Suprapubic skin (tissue), 4 donors: Measurements from ENCODE around the gene HOXA9. TPM values are rescaled to one million over a fixed set of nuclear protein-coding genes. Genes with fewer than 3 reads are reported as not detected.

Source experiments
- DNase-seq, 2 donors: peaks; one replicate each; pipeline ENCODE4 v3.0.0-alpha.2; 2019; ENCODE audit warnings: low spot score in 2 of 2
- H3K27ac ChIP-seq: fragments of 200-600 bp; sonication (generic); one replicate; pipeline ENCODE4 v1.5.1; 2019
- H3K27me3 ChIP-seq: fragments of 200-600 bp; sonication (generic); one replicate; pipeline ENCODE4 v1.5.1; 2019
- H3K36me3 ChIP-seq: fragments of 200-600 bp; sonication (generic); one replicate; pipeline ENCODE4 v1.5.1; 2019
- H3K4me1 ChIP-seq: fragments of 200-600 bp; sonication (generic); one replicate; pipeline ENCODE4 v1.5.1; 2019
- H3K4me3 ChIP-seq: fragments of 200-600 bp; sonication (generic); one replicate; pipeline ENCODE4 v1.5.1; 2019; ENCODE audit warnings: mild to moderate bottlenecking
- H3K9me3 ChIP-seq: fragments of 200-600 bp; sonication (generic); one replicate; pipeline ENCODE4 v1.5.1; 2019
- CTCF ChIP-seq, 2 donors: fragments of 200-600 bp in 1 of 2; fragments of 450-650 bp in 1 of 2; sonication (generic) in 1 of 2; IDR thresholded peaks; one replicate each; pipeline ENCODE4 v1.5.1; 2016 to 2019; ENCODE audit warnings: antibody characterized with exemption in 2 of 2, mild to moderate bottlenecking in 1 of 2, moderate library complexity in 1 of 2
- EP300 ChIP-seq: sonication (generic); formaldehyde crosslinking; IDR thresholded peaks from one replicate; pipeline ENCODE4 v1.6.1; 2017; ENCODE audit warnings: antibody characterized with exemption
- POLR2A ChIP-seq, 2 donors: fragments of 450-650 bp; IDR thresholded peaks; one replicate each; pipeline ENCODE4 v1.6.1; 2017; ENCODE audit warnings: antibody characterized with exemption in 2 of 2, mild to moderate bottlenecking in 2 of 2, moderate library complexity in 2 of 2
- POLR2AphosphoS5 ChIP-seq, 3 donors: sonication (generic); formaldehyde crosslinking; IDR thresholded peaks; one replicate each; pipeline ENCODE4 v1.6.1; 2017; ENCODE audit warnings: antibody characterized with exemption in 3 of 3
- WGBS: methylation state at CpG from one replicate; pipeline ENCODE4 v1.1.5; 2018; 5-methylcytosine and 5-hydroxymethylcytosine counted together
- total RNA-seq, 4 donors: library from RNA; depleted of rRNA; stranded (reverse); fragments of >200 nt; gene quantifications; one replicate each; pipeline ENCODE4 v1.1.0, GENCODE V29; 2016

Gene HOXA9
- total RNA-seq, 4 donors from 2014 or later, result 26.7 to 64.8 (median 48.7) TPM

GRCh38 chr7:27172823-27173510 is 7.6 kb upstream of the HOXA9 start:
- H3K4me3 ChIP-seq, result peak overlapping the region; percentile 84
- 4% methylated on average over 21 of the region's 58 CpGs for WGBS
- H3K27ac ChIP-seq, result peak overlapping the region; percentile 94
- no peaks in the 10 kb centered on the region for H3K9me3 ChIP-seq
- H3K27me3 ChIP-seq, result peaks cover 11% of the 10 kb centered on the region
- peaks cover 76% of the 10 kb centered on the region for H3K4me1 ChIP-seq
- H3K36me3 ChIP-seq, result no peaks in the 10 kb centered on the region
- no peak for TF ChIP-seq POLR2AphosphoS5 (IDR thresholded peaks at IDR 0.05)
- no peak for TF ChIP-seq POLR2A (IDR thresholded peaks at IDR 0.05)
- no peak for TF ChIP-seq EP300
- no peak for TF ChIP-seq CTCF (IDR thresholded peaks at IDR 0.05)
- DNase-seq, result peak; percentile 85 to 89

DNA sequence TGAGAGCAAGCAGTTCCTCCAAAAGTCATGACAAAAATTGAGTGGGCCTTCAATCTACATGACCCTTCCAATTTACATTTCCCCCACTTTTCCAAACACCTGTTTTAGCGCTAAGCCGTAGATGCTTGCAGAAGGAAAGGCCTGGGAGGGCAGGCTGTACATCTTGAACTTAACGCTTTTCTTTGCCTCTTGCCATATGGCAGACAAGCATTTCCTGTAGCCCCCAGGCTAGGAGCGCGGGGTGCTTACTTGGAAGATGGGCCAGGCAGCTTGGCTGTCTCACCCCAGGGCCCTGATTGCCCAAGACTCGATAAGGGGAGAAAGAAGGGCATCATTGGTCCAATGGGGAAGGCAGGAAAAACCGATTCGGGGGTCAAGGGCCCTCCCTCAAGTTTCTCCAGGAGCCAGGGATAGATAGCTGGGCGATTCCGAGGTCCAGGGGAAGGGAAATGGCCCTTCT is 7.0 kb upstream of the HOXA9 start:
- Histone ChIP-seq H3K36me3 (no peaks in the 10 kb centered on the region), H3K27me3 (peaks cover 13% of the 10 kb centered on the region), H3K27ac (peak overlapping the region; percentile 94), H3K9me3 (no peaks in the 10 kb centered on the region), H3K4me3 (peak overlapping the region; percentile 84), H3K4me1 (peaks cover 82% of the 10 kb centered on the region)
- 25% methylated on average over 10 of the region's 10 CpGs for WGBS
- no peak for TF ChIP-seq POLR2A (IDR thresholded peaks at IDR 0.05)
- TF ChIP-seq CTCF (IDR thresholded peaks at IDR 0.05), result no peak
- DNase-seq, result peak; percentile 74 to 79

DNA sequence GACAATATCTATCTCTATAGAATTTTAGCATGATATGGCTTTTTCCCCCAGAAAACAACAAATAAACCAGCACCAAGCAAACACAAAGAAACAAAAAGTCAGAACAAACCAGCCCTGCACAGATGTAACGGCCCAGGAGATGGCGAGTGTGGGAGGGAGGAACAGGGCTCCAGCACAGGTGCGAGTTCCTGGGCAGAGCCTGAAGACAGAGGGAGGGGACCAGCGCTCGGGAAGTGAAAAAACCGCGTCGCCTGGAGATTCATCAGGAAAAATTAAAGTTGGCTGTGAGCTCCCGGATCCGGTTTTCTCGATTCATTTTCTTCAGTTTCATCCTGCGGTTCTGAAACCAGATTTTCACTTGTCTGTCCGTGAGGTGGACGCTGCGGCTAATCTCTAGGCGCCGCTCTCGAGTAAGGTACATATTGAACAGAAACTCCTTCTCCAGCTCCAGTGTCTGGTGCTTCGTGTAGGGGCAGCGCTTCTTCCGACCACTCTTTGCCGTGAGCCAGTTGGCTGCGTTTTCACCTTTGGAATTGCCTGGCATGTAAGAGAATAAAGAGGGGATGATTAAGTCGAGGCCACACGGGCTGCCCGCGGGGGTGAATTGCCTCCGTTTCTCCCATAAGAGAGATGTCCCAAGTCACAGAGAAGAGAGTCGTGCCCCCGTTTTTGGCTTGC is 6.4 kb upstream of the HOXA9 start:
- no peak for TF ChIP-seq POLR2A (IDR thresholded peaks at IDR 0.05)
- no peak for TF ChIP-seq CTCF (IDR thresholded peaks at IDR 0.05)
- no peak for TF ChIP-seq POLR2AphosphoS5 (IDR thresholded peaks at IDR 0.05)
- no peak for TF ChIP-seq EP300
- Histone ChIP-seq H3K27ac (peak overlapping the region; percentile 94), H3K9me3 (no peaks in the 10 kb centered on the region), H3K27me3 (peaks cover 16% of the 10 kb centered on the region), H3K4me1 (peaks cover 85% of the 10 kb centered on the region), H3K36me3 (no peaks in the 10 kb centered on the region), H3K4me3 (peak overlapping the region; percentile 84)
- peak; percentile 64 to 78 for DNase-seq
- WGBS, result 18% methylated on average over 30 of the region's 30 CpGs

GRCh38 chr7:27171325-27171636 is 5.9 kb upstream of the HOXA9 start:
- Histone ChIP-seq H3K9me3 (no peaks in the 10 kb centered on the region), H3K36me3 (no peaks in the 10 kb centered on the region), H3K4me3 (peak overlapping the region; percentile 84), H3K27me3 (peaks cover 20% of the 10 kb centered on the region), H3K27ac (peak overlapping the region; percentile 94), H3K4me1 (peaks cover 87% of the 10 kb centered on the region)
- TF ChIP-seq POLR2AphosphoS5 (IDR thresholded peaks at IDR 0.05) (no peak), CTCF (IDR thresholded peaks at IDR 0.05) (no peak)
- DNase-seq, result peak in 1 of 2 donors; percentile 65
- WGBS, result 13% methylated on average over 8 of the region's 8 CpGs

DNA sequence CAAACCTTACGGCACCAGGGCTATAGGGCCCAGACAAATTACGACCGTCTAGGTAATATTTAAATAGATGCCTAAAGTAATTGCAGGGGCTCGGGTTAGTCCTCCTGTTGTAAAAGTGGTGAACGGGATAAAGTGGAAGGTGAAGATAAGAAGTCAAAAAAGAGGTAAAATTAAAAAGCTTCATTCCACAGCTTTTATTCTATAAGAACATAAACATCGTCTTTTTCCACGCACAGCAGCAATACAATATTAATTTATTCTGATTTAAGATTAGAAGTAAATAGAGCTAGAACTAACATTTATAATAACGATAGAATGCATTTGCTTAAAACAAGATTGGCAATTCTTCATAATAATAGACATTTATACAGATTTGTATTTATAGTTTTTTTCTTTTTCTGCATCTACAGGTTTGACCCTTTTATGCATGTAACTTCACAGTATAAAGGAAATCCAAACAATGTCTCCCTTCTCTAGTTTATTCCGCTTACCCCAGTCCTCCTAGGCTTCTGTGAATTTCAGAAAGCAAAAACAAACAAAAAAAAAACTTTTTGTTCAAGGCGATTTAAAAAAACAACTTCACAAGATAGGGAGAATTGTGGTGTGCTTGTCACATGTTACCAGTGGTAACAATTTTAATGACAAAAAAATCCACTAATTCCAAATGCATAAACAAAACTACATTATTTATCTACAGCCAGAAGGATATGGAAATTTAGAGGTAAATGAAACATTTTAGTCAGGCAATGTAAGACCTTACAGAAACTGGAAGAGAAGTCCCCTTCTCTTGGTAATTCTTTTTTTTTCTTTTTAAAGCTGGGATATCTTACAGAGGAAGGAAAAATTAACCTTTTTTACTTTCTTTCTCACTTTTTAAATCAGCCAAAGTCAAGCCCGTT is 5.3 kb upstream of the HOXA9 start:
- H3K4me3 ChIP-seq, result peak overlapping the region; percentile 84
- H3K4me1 ChIP-seq, result peaks cover 90% of the 10 kb centered on the region
- no peaks in the 10 kb centered on the region for H3K36me3 ChIP-seq
- WGBS, result 26% methylated on average over 11 of the region's 11 CpGs
- peak overlapping the region; percentile 97 for H3K27ac ChIP-seq
- no peaks in the 10 kb centered on the region for H3K9me3 ChIP-seq
- peaks cover 23% of the 10 kb centered on the region for H3K27me3 ChIP-seq
- no peak for DNase-seq
- no peak for TF ChIP-seq CTCF (IDR thresholded peaks at IDR 0.05)
- TF ChIP-seq POLR2AphosphoS5 (IDR thresholded peaks at IDR 0.05), result no peak
- no peak for TF ChIP-seq EP300
- no peak for TF ChIP-seq POLR2A (IDR thresholded peaks at IDR 0.05)
